ENCODE results near the gene IFNA17. TPM values are rescaled to one million over a fixed set of nuclear protein-coding genes. Genes with fewer than 3 reads are reported as not detected.
"Not testable (repeated sequence)": the region's sequence is repeated elsewhere in the genome, so short reads cannot be mapped to it uniquely, and the experiment has no call there.

IFNA17 gene
- total and polyA plus RNA-seq, 2 donors (not counting 3 experiments of a cell fraction or from before 2014, with no cell fraction given), result not detected

DNA sequence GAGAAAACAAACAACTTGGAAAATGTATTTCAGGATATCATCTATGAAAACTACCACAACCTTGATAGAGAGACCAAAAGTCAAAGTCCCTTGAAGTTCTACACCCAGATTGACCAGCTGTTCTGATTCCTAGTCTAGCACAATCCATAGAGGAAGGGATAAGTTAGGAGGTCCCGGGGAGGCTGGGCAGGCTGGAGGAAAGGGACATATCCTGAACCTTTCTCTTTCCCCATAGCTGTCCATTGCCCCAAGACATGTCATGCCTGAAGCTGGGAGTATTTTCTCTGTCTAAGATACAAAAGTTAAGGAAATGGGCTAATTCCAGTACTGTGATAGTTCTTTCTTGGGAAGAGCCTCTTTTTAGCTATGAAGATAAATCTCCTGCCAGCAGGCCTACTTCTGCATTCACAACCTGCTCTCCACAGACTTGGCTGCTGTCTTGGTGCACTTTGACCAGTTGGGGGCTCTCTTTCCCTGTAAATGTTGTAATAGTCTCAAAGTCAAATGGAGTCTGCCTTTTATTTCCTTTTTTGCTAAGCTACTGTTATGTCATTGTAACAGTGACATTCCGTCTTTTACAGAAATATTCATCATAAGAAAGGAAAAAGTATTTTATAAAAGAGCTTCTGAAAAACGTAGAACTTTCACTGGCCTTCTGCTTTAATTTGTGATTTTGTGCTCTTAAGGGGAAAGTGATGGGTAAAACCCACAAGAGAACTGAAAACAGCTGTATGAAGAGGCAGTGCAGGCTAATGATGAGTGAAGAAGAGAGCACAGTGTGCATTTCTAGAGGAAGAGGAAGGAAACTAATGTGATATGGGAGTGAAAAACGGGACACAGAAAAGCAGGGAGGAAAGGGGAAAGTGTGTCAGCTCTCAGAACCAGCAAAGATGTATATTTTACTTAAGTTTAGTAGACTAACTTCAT, 44.9 kb downstream of the IFNA17 start:
- FAIRE-seq, result peak; percentile 64
- BruUV-seq (replicated peaks); H3K36me3 ChIP-seq (ENCODE audit: control insufficient read depth in 2 of 2, extremely low read depth in 1 of 2, insufficient read depth in 2 of 2, low read length in 2 of 2); H3K4me2 ChIP-seq (ENCODE audit: insufficient read depth, low read length); H2AFZ ChIP-seq (ENCODE audit: low read depth, low read length); H3K9ac ChIP-seq (replicated peaks; ENCODE audit: extremely low read depth, insufficient read depth, low read length); H3K4me3 ChIP-seq (replicated peaks in 1 of 3; ENCODE audit: insufficient read depth in 1 of 3, low read depth in 1 of 3, low read length in 3 of 3); H3K4me1 ChIP-seq (ENCODE audit: control insufficient read depth, extremely low read depth, insufficient read depth, low read length); dilution Hi-C loops (cut with MboI; ENCODE audit: extremely low pct_ligation_motif_present, low sequenced_read_pairs); H3K27me3 ChIP-seq (ENCODE audit: control insufficient read depth in 2 of 2, insufficient read depth in 2 of 2, low read length in 2 of 2); H3K27ac ChIP-seq (ENCODE audit: insufficient read depth, low read depth, low read length); H4K20me1 ChIP-seq (replicated peaks; ENCODE audit: control insufficient read depth, extremely low read depth, insufficient read depth, low read length); H3K9me1 ChIP-seq (replicated peaks; ENCODE audit: control insufficient read depth, extremely low read depth, insufficient read depth, low read length); H3K9me3 ChIP-seq (replicated peaks; ENCODE audit: control insufficient read depth, insufficient read depth, low read length); H3K79me2 ChIP-seq (ENCODE audit: control insufficient read depth, insufficient read depth, low read length); POLR2A ChIA-PET; intact Hi-C loops (cut with micrococcal nuclease): not testable (repeated sequence)
- CTCF ChIA-PET, result interaction anchor here (0.6 to 2.1 kb wide), 17 partner anchors 9 to 623 kb away, joined by 3 to 15 read pairs (median 4); no protein-coding TSS in a partner anchor
- DNase-seq (ENCODE audit: low read depth, low spot score), result peak; percentile 4
- peak; percentile 29 to 41 for TF ChIP-seq CTCF (IDR thresholded peaks at IDR 0.05; ENCODE audit: extremely low read depth in 1 of 2, insufficient read depth in 1 of 2, low read depth in 1 of 2, low read length in 2 of 2)

Other genes with a start within 250 kb of the IFNA17 start
- gene HACD4, start 196.6 kb downstream of the IFNA17 start, total RNA-seq, result 1.2 and 1.4 TPM in 2 replicates
- gene HACD4, start 196.6 kb downstream of the IFNA17 start, polyA plus RNA-seq, result 1.2 and 1.3 TPM in 2 replicates
- not detected in 2 replicates for gene IFNB1, start 150.3 kb downstream of the IFNA17 start, total RNA-seq
- gene IFNB1, start 150.3 kb downstream of the IFNA17 start, polyA plus RNA-seq, result not detected in 2 replicates
- not detected in 2 replicates for gene IFNW1, start 86.4 kb downstream of the IFNA17 start, total RNA-seq
- gene IFNW1, start 86.4 kb downstream of the IFNA17 start, polyA plus RNA-seq, result not detected in 2 replicates
- not detected in 2 replicates for gene IFNA21, start 61.6 kb downstream of the IFNA17 start, total RNA-seq
- not detected in 2 replicates for gene IFNA21, start 61.6 kb downstream of the IFNA17 start, polyA plus RNA-seq
- gene IFNA4, start 40.6 kb downstream of the IFNA17 start, total RNA-seq, result not detected in 2 replicates
- gene IFNA4, start 40.6 kb downstream of the IFNA17 start, polyA plus RNA-seq, result not detected in 2 replicates
- not detected in 2 replicates for gene IFNA7, start 26.0 kb downstream of the IFNA17 start, total RNA-seq
- gene IFNA7, start 26.0 kb downstream of the IFNA17 start, polyA plus RNA-seq, result not detected in 2 replicates
- not detected in 2 replicates for gene IFNA10, start 21.1 kb downstream of the IFNA17 start, total RNA-seq
- not detected in 2 replicates for gene IFNA10, start 21.1 kb downstream of the IFNA17 start, polyA plus RNA-seq
- not detected in 2 replicates for gene IFNA16, start 10.9 kb downstream of the IFNA17 start, total RNA-seq
- gene IFNA16, start 10.9 kb downstream of the IFNA17 start, polyA plus RNA-seq, result not detected in 2 replicates
- not detected in 2 replicates for gene IFNA14, start 11.8 kb upstream of the IFNA17 start, total RNA-seq
- not detected in 2 replicates for gene IFNA14, start 11.8 kb upstream of the IFNA17 start, polyA plus RNA-seq
- gene IFNA5, start 77.1 kb upstream of the IFNA17 start, total RNA-seq, result not detected in 2 replicates
- not detected in 2 replicates for gene IFNA5, start 77.1 kb upstream of the IFNA17 start, polyA plus RNA-seq
- 23.5 and 23.6 TPM in 2 replicates for gene KLHL9, start 107.2 kb upstream of the IFNA17 start, total RNA-seq
- gene KLHL9, start 107.2 kb upstream of the IFNA17 start, polyA plus RNA-seq, result 7.4 and 8.0 TPM in 2 replicates
- gene IFNA6, start 122.7 kb upstream of the IFNA17 start, total RNA-seq, result not detected in 2 replicates
- not detected in 2 replicates for gene IFNA6, start 122.7 kb upstream of the IFNA17 start, polyA plus RNA-seq
- not detected in 2 replicates for gene IFNA13, start 139.8 kb upstream of the IFNA17 start, total RNA-seq
- gene IFNA13, start 139.8 kb upstream of the IFNA17 start, polyA plus RNA-seq, result not detected in 2 replicates
- gene IFNA2, start 157.2 kb upstream of the IFNA17 start, total RNA-seq, result not detected in 2 replicates
- not detected in 2 replicates for gene IFNA2, start 157.2 kb upstream of the IFNA17 start, polyA plus RNA-seq
- not detected in 2 replicates for gene IFNA8, start 180.9 kb upstream of the IFNA17 start, total RNA-seq
- gene IFNA8, start 180.9 kb upstream of the IFNA17 start, polyA plus RNA-seq, result not detected in 2 replicates
- not detected in 2 replicates for gene IFNA1, start 212.2 kb upstream of the IFNA17 start, total RNA-seq
- not detected in 2 replicates for gene IFNA1, start 212.2 kb upstream of the IFNA17 start, polyA plus RNA-seq